Measurements from ENCODE around the gene AHSA1.

The AHSA1 gene

DNA sequence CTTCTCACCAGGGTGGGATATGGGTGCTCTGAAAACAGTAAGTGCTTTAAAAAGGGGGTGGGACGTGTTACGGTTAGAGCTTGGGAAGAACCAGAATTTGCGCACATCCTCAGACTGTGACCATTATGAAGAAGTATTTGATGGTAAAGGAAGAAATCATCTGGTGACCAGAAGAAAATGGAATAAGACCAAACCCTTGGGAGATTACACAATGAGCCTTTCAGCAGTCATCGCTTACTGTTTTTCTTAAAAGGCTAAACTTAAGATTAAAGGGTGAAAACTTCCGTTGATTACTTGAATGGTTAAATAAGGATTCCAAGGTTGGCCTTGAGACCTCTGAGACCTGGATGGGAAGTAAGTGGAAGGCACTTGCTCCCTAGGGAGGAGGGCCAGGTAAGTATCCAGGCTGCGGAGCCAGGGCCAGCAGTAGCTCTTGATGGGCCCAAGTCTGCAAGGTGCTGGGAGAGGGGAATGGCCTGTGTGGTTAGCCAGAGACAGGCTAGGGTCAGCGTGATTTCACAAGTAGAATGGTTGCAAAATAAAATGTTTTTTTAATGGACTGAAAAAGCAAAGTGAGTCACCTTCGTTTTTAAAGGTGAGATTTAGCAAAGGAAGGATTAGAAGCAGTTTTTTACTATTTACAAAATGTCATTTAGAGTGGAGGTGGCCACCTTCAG, 53.7 kb downstream of the AHSA1 start:
- no peak for DNase-seq

GRCh38 chr14:77516126-77516525, 58.2 kb downstream of the AHSA1 start:
- DNase-seq = no peak
